Prostate gland (tissue), 2 donors: ENCODE data around the gene EEF1A2. TPM values are rescaled to one million over a fixed set of nuclear protein-coding genes. Genes with fewer than 3 reads are reported as not detected.

Experiments
- DNase-seq: peaks from one replicate; pipeline ENCODE4 v3.0.0-alpha.2; 2019; ENCODE audit warnings: low spot score
- H3K27ac ChIP-seq, 2 donors: fragments of 200-600 bp; sonication (generic); 2 replicates each; pipeline ENCODE4 v1.5.1; 2017 to 2019
- H3K27me3 ChIP-seq: fragments of 200-600 bp; sonication (generic); replicated peaks from 2 replicates; pipeline ENCODE4 v1.5.1; 2019; ENCODE audit not compliant: insufficient read depth
- H3K36me3 ChIP-seq, 2 donors: fragments of 200-600 bp; sonication (generic); 1 replicate in 1 of 2; 2 replicates in 1 of 2; pipeline versions ENCODE4 v1.5.1 to v1.8.1; 2017 to 2019
- H3K4me1 ChIP-seq: fragments of 200-600 bp; sonication (generic); replicated peaks from 2 replicates; pipeline ENCODE4 v1.5.1; 2019
- H3K4me3 ChIP-seq, 2 donors: fragments of 200-600 bp; sonication (generic); 2 replicates each; pipeline ENCODE4 v1.5.1; 2017 to 2019
- H3K9me3 ChIP-seq: fragments of 200-600 bp; sonication (generic); 2 replicates; pipeline ENCODE4 v1.5.1; 2017
- POLR2A ChIP-seq: fragments of 450-650 bp; IDR thresholded peaks from one replicate; pipeline ENCODE4 v1.6.1; 2016; ENCODE audit warnings: antibody characterized with exemption, mild to moderate bottlenecking
- POLR2AphosphoS5 ChIP-seq: sonication (generic); formaldehyde crosslinking; IDR thresholded peaks from one replicate; pipeline ENCODE4 v1.6.1; 2017; ENCODE audit warnings: antibody characterized with exemption
- WGBS: methylation state at CpG from one replicate; pipeline ENCODE4 v1.1.5; 2018; 5-methylcytosine and 5-hydroxymethylcytosine counted together
- intact Hi-C: fragments of 100-400 bp; cut with DNase I; formaldehyde crosslinking; loops from one replicate; pipeline ENCODE4 v1.14.2; 2022
- total RNA-seq, 2 donors: library from RNA; depleted of rRNA; stranded (reverse); fragments of >200 nt; gene quantifications; one replicate each; pipeline ENCODE4 v1.1.0, GENCODE V29; 2016
- TF ChIP-seq, protein P1 (sequence below), 4 experiments: fragments of 200-600 bp in 2 of 4; fragments of 450-650 bp in 2 of 4; sonication (generic) in 2 of 4; IDR thresholded peaks; 1 replicate in 3 of 4; 2 replicates in 1 of 4; pipeline ENCODE4 v1.5.1; 2016 to 2019; ENCODE audit warnings: antibody characterized with exemption in 4 of 4, mild to moderate bottlenecking in 2 of 4, moderate library complexity in 2 of 4

The EEF1A2 gene
- total RNA-seq, 2 donors from 2014 or later = 13.4 to 20.9 TPM

DNA sequence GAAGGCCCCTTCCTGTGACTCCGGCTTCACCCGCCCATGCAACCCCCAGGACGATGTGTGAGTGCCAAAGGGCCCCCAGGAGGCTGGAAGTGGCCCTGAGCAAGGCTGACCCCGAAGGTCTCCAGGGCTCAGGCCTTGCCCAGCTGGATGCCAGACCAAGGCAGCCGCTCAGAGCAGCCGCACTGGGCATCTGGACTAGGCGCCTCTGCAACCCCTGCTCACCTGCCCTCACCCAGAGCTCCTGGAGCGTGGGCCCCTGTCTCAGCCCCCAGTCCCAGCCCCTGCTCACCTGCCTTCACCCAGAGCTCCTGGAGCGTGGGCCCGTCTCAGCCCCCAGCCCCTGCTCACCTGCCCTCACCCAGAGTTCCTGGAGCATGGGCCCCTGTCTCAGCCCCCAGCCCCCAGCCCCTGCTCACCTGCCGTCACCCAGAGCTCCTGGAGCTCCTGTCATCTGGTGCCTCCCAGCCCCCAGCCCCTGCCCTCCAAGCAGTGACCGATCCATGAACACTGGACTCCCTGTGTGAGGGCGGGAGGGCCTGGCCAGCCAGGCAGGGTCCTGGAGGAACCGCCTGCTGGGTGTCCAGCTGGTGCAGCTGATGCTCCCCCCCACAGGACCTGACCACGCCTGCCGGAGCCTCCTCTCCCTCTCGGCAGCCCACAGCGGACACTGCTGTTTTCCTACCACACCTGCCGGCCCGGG lies 47.5 kb upstream of the EEF1A2 start:
- no peak overlapping the region for H3K27ac ChIP-seq
- no peaks in the 10 kb centered on the region for H3K9me3 ChIP-seq
- H3K27me3 ChIP-seq = no peaks in the 10 kb centered on the region
- DNase-seq = no peak
- no peak for TF ChIP-seq POLR2A
- TF ChIP-seq POLR2AphosphoS5 = no peak
- TF ChIP-seq, protein P1, sequence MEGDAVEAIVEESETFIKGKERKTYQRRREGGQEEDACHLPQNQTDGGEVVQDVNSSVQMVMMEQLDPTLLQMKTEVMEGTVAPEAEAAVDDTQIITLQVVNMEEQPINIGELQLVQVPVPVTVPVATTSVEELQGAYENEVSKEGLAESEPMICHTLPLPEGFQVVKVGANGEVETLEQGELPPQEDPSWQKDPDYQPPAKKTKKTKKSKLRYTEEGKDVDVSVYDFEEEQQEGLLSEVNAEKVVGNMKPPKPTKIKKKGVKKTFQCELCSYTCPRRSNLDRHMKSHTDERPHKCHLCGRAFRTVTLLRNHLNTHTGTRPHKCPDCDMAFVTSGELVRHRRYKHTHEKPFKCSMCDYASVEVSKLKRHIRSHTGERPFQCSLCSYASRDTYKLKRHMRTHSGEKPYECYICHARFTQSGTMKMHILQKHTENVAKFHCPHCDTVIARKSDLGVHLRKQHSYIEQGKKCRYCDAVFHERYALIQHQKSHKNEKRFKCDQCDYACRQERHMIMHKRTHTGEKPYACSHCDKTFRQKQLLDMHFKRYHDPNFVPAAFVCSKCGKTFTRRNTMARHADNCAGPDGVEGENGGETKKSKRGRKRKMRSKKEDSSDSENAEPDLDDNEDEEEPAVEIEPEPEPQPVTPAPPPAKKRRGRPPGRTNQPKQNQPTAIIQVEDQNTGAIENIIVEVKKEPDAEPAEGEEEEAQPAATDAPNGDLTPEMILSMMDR (IDR thresholded peaks at IDR 0.05) = no peak
- no peak overlapping the region for H3K4me3 ChIP-seq
- 64% methylated on average over 9 of the region's 20 CpGs for WGBS
- H3K36me3 ChIP-seq = no peaks in the 10 kb centered on the region
- intact Hi-C loops = no loop called here
- H3K4me1 ChIP-seq = no peaks in the 10 kb centered on the region

DNA sequence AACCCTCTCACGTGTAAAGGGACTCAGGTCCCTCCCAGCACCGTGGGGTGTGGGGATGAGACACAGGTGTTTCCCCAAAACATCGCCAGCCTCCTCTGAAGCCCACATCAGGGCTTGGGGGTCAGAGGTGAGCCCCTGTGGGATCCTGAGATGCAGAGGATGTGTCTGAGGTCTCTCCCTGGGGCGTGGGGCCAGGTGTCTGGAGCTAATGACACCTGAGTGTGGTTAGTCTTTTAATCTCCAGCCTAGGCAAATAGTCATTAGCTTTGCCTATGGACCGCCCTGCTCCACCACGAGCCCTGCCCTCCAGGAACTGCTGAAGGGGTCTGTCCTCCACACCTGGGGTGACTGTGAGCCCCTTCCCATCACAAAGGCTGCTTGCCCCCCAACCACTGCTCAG lies 46.9 kb upstream of the EEF1A2 start:
- intact Hi-C loops = no loop called here
- 58% methylated on average over 6 of the region's 6 CpGs for WGBS
- H3K36me3 ChIP-seq = no peaks in the 10 kb centered on the region

DNA sequence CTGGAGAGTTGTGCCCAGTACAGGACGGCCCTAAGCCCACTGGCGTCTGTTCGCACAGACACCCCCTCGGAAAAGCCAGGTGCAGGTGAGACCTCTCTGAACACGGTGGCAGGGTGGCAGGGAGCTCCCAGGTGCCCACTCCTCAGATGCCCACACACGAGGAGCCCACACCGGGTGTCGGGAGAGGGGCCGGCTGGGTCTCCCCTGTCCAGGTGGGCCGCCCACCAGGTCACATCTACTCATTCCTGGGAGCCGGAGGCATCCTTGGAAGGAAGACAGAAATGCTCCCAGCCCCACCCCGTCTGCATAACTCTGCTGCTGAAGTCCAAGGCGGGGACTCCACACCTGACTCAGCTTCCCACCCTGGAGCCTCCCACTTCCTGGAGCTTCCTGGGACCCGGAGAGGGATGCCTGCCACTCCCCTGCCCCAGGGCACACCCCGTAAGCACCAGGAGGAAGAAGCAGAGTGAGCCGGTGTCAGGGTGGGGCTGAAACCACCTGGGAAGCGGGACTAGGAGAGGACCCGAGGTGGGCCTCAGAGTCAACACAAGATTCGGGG lies 46.2 kb upstream of the EEF1A2 start:
- no peaks in the 10 kb centered on the region for H3K27me3 ChIP-seq
- no peak overlapping the region for H3K27ac ChIP-seq
- no peaks in the 10 kb centered on the region for H3K36me3 ChIP-seq
- TF ChIP-seq, protein P1 (IDR thresholded peaks at IDR 0.05) = no peak
- TF ChIP-seq POLR2A = no peak
- TF ChIP-seq POLR2AphosphoS5 = no peak
- H3K4me1 ChIP-seq = no peaks in the 10 kb centered on the region
- WGBS = 54% methylated on average over 19 of the region's 19 CpGs
- no peak for DNase-seq
- no peaks in the 10 kb centered on the region for H3K9me3 ChIP-seq
- intact Hi-C loops = no loop called here
- no peak overlapping the region for H3K4me3 ChIP-seq

More for the DNA sequence above, 46.9 kb upstream of the EEF1A2 start:
- H3K9me3 ChIP-seq = no peaks in the 10 kb centered on the region
- H3K4me3 ChIP-seq = no peak overlapping the region
- TF ChIP-seq POLR2AphosphoS5 = no peak
- H3K4me1 ChIP-seq = no peaks in the 10 kb centered on the region
- DNase-seq = no peak
- no peaks in the 10 kb centered on the region for H3K27me3 ChIP-seq
- no peak overlapping the region for H3K27ac ChIP-seq

DNA sequence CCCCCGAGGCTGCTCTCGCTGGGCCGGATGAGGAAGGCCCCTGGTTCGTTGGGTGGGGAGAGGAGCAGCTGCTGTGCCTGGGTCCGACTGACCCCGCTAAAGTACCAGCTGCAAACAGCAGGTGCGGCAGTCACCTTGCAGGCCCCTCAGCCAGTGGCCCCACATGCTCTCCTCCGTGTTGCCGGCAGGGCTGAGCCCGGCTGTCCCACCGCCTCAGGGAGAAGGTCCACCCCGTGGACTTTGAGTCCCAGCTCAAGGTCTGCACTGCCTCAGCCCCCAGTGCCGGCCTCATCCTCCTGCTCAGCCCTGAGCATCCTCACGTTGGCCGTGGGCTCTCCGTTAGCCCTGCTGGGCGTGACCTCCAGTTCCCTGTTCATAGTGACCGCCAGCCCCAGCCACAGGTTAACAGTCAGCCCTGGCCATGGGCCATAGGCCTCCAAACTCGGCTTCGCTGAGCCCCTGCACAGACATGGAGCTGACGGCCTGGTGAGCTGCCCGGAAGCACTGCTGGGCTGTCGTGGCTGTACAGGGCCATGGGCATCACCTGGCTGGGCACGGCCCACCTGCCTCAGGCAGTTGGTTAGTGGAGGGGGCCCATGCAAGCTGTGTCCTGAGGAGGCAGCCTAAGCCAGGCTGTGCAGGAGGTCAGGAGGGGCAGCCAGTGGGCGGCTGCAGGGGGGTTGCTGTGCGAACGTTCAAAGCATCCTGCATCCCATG lies 45.5 kb upstream of the EEF1A2 start:
- no peak for TF ChIP-seq POLR2A
- no peak for TF ChIP-seq POLR2AphosphoS5
- TF ChIP-seq, protein P1 (IDR thresholded peaks at IDR 0.05) = no peak
- H3K4me3 ChIP-seq = no peak overlapping the region
- intact Hi-C loops = no loop called here
- H3K4me1 ChIP-seq = no peaks in the 10 kb centered on the region
- no peaks in the 10 kb centered on the region for H3K9me3 ChIP-seq
- H3K27me3 ChIP-seq = no peaks in the 10 kb centered on the region
- no peak for DNase-seq
- no peaks in the 10 kb centered on the region for H3K36me3 ChIP-seq
- no peak overlapping the region for H3K27ac ChIP-seq
- 74% methylated on average over 26 of the region's 27 CpGs for WGBS

DNA sequence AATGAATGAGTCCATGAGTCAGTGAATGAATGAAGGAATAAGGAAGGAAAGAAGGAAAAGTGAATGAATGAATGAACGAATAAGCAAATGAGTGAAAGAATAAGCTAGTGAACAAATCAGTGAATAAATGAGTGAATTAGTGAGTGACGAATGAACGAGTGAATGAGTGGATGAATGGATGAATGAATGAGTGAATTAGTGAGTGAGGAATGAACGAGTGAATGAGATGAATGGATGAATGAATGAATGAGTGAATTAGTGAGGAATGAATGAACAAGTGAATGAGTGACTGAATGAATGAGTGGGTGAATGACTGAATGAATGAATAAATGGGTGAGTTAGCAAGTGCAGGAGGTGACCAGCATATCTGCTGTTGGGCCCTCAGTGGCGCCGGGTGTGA lies 44.9 kb upstream of the EEF1A2 start:
- no peak for TF ChIP-seq POLR2A
- DNase-seq = no peak
- Histone ChIP-seq H3K27ac (no peak overlapping the region), H3K36me3 (no peaks in the 10 kb centered on the region), H3K9me3 (no peaks in the 10 kb centered on the region), H3K27me3 (no peaks in the 10 kb centered on the region), H3K4me3 (no peak overlapping the region), H3K4me1 (no peaks in the 10 kb centered on the region)
- intact Hi-C loops = no loop called here
- WGBS = 92% methylated on average over 6 of the region's 6 CpGs
